Esophagus (tissue), 2 donors: Measurements from ENCODE around the gene GRAP2. TPM values are rescaled to one million over a fixed set of nuclear protein-coding genes. Genes with fewer than 3 reads are reported as not detected.
"Not testable (repeated sequence)": the region's sequence is repeated elsewhere in the genome, so short reads cannot be mapped to it uniquely, and the experiment has no call there.

ENCODE experiments used
- H3K27ac ChIP-seq, 2 donors: one replicate each; pipeline ENCODE4 v1.5.1; 2013; ENCODE audit warnings: low read depth in 2 of 2, mild to moderate bottlenecking in 2 of 2, inconsistent platforms in 1 of 2, low read length in 1 of 2, moderate library complexity in 1 of 2
- H3K27me3 ChIP-seq, 2 donors: one replicate each; pipeline ENCODE4 v1.6.1; 2013; ENCODE audit warnings: low read length in 2 of 2, control low read depth in 1 of 2, mild to moderate bottlenecking in 1 of 2; ENCODE audit not compliant: insufficient read depth in 2 of 2, control insufficient read depth in 1 of 2
- H3K36me3 ChIP-seq, 2 donors: one replicate each; pipeline ENCODE4 v1.6.1; 2013; ENCODE audit warnings: low read length in 1 of 2; ENCODE audit not compliant: control insufficient read depth in 2 of 2, insufficient read depth in 2 of 2
- H3K4me1 ChIP-seq, 2 donors: one replicate each; pipeline ENCODE4 v1.6.1; 2013; ENCODE audit warnings: low read length in 1 of 2; ENCODE audit not compliant: control insufficient read depth in 2 of 2, insufficient read depth in 2 of 2
- H3K4me3 ChIP-seq, 2 donors: one replicate each; pipeline ENCODE4 v1.5.1; 2013; ENCODE audit warnings: low read length in 2 of 2, mild to moderate bottlenecking in 2 of 2, low read depth in 1 of 2, moderate library complexity in 1 of 2
- H3K9me3 ChIP-seq, 2 donors: one replicate each; pipeline ENCODE4 v1.6.1; 2013; ENCODE audit warnings: mild to moderate bottlenecking in 2 of 2, low read depth in 1 of 2, low read length in 1 of 2, moderate library complexity in 1 of 2; ENCODE audit not compliant: control insufficient read depth in 2 of 2, insufficient read depth in 1 of 2
- WGBS, 2 donors: extraction: QIAGEN DNeasy Blood & Tissue Kit; methylation state at CpG; one replicate each; pipeline ENCODE4 v1.1.7; 2013; 5-methylcytosine and 5-hydroxymethylcytosine counted together
- polyA plus RNA-seq, 2 donors: library from polyadenylated mRNA; stranded (reverse); fragments of 200-250 nt; gene quantifications; one replicate each; pipeline ENCODE4 v1.2.3, GENCODE V29; 2013
- donor health status: healthy with polysubstance abuse.
- donor health status: Bipolar disorder and iron deficiency.

GRAP2 gene
- polyA plus RNA-seq: 1 to 10 TPM in 1 of 2 donors, under 1 TPM in 1; 0.82 to 1.3 TPM

GRCh38 chr22:39900306-39901227, at the start of gene GRAP2:
TSS of gene GRAP2 (plus strand) at chr22:39901084. CDS start at chr22:39947107, 46,023 bp downstream.
- Histone ChIP-seq H3K4me1 (no peaks in the 10 kb centered on the region), H3K9me3 (no peaks in the 10 kb centered on the region), H3K27me3 (no peaks in the 10 kb centered on the region), H3K27ac (no peak within 1 kb of the TSS), H3K4me3 (no peak within 1 kb of the TSS), H3K36me3 (no peaks in the 10 kb centered on the region)
- WGBS, 2 donors: 66 to 71% methylated on average over 4 of the region's 4 CpGs

GRCh38 chr22:39851606-39852315, 49.1 kb upstream of the GRAP2 start:
- Histone ChIP-seq H3K27me3 (no peaks in the 10 kb centered on the region), H3K9me3 (no peaks in the 10 kb centered on the region), H3K27ac (no peak overlapping the region), H3K4me1 (no peaks in the 10 kb centered on the region), H3K36me3 (no peaks in the 10 kb centered on the region), H3K4me3 (no peak overlapping the region)
- 94 to 95% methylated on average over 4 of the region's 4 CpGs for WGBS, 2 donors

GRCh38 chr22:39852799-39853198, 48.1 kb upstream of the GRAP2 start:
- Histone ChIP-seq H3K4me1 (no peaks in the 10 kb centered on the region), H3K27me3 (no peaks in the 10 kb centered on the region), H3K36me3 (no peaks in the 10 kb centered on the region), H3K27ac (no peak overlapping the region), H3K9me3 (no peaks in the 10 kb centered on the region), H3K4me3 (no peak overlapping the region)
- 69% methylated on average over 2 of the region's 2 CpGs for WGBS, 2 donors

- WGBS, 2 donors: 80% methylated on average over 4 of the region's 4 CpGs
- Histone ChIP-seq H3K4me3 (no peak overlapping the region), H3K9me3 (no peaks in the 10 kb centered on the region), H3K4me1 (no peaks in the 10 kb centered on the region), H3K36me3 (no peaks in the 10 kb centered on the region), H3K27ac (no peak overlapping the region), H3K27me3 (peaks cover 0 to 2% of the 10 kb centered on the region in 2 donors)
Observed at GRCh38 chr22:39856588-39856987, 44.3 kb upstream of the GRAP2 start.

- H3K4me3 ChIP-seq: no peak overlapping the region
- 65 to 66% methylated on average over 7 of the region's 7 CpGs for WGBS, 2 donors
- no peaks in the 10 kb centered on the region for H3K36me3 ChIP-seq
- H3K27ac ChIP-seq: no peak overlapping the region
- no peaks in the 10 kb centered on the region for H3K9me3 ChIP-seq
- peaks cover 0 to 2% of the 10 kb centered on the region in 2 donors for H3K27me3 ChIP-seq
- H3K4me1 ChIP-seq: no peaks in the 10 kb centered on the region
Observed at GRCh38 chr22:39859903-39860588, 40.8 kb upstream of the GRAP2 start.

GRCh38 chr22:39868741-39869140, 32.1 kb upstream of the GRAP2 start:
- 56 to 78% methylated on average over 1 of the region's 1 CpG for WGBS, 2 donors
- H3K36me3 ChIP-seq: no peaks in the 10 kb centered on the region
- no peaks in the 10 kb centered on the region for H3K9me3 ChIP-seq
- H3K4me1 ChIP-seq: no peaks in the 10 kb centered on the region
- H3K27me3 ChIP-seq: no peaks in the 10 kb centered on the region
- H3K4me3 ChIP-seq: no peak overlapping the region
- H3K27ac ChIP-seq: no peak overlapping the region

- not testable (repeated sequence) for H3K4me3 ChIP-seq, H3K4me1 ChIP-seq, H3K9me3 ChIP-seq, H3K36me3 ChIP-seq, H3K27me3 ChIP-seq, H3K27ac ChIP-seq
- WGBS, 2 donors: 92 to 93% methylated on average over 2 of the region's 2 CpGs
Observed at GRCh38 chr22:39869797-39870196, 31.1 kb upstream of the GRAP2 start.

- H3K9me3 ChIP-seq: no peaks in the 10 kb centered on the region
- H3K4me3 ChIP-seq: no peak overlapping the region
- no peak overlapping the region for H3K27ac ChIP-seq
- H3K4me1 ChIP-seq: no peaks in the 10 kb centered on the region
- WGBS, 2 donors: 64 to 70% methylated on average over 5 of the region's 5 CpGs
- no peaks in the 10 kb centered on the region for H3K36me3 ChIP-seq
- no peaks in the 10 kb centered on the region for H3K27me3 ChIP-seq
Observed at GRCh38 chr22:39871008-39871798, 29.7 kb upstream of the GRAP2 start.

- Histone ChIP-seq H3K4me3 (no peak overlapping the region), H3K27me3 (no peaks in the 10 kb centered on the region), H3K4me1 (no peaks in the 10 kb centered on the region), H3K9me3 (no peaks in the 10 kb centered on the region), H3K36me3 (no peaks in the 10 kb centered on the region), H3K27ac (no peak overlapping the region)
- WGBS, 2 donors: 83 to 90% methylated on average over 1 of the region's 1 CpG
Observed at GRCh38 chr22:39872548-39872947, 28.3 kb upstream of the GRAP2 start.
